GM21619 (cell line): ENCODE measurements around the gene PPP1R26.
"Not testable (repeated sequence)": the region's sequence is repeated elsewhere in the genome, so short reads cannot be mapped to it uniquely, and the experiment has no call there.

Experiments used
- ATAC-seq: cut with Tn5 transposase; IDR thresholded peaks from one replicate; pipeline ENCODE4 v1.9.1; 2021; ENCODE audit not compliant: unreplicated experiment

The PPP1R26 gene

GRCh38 chr9:135534192-135534711 is 54.7 kb downstream of the PPP1R26 start:
- not testable (repeated sequence) for ATAC-seq

- not testable (repeated sequence) for ATAC-seq
Observed at GRCh38 chr9:135534826-135535225, 55.2 kb downstream of the PPP1R26 start.

GRCh38 chr9:135535631-135536030 is 56.0 kb downstream of the PPP1R26 start:
- ATAC-seq = not testable (repeated sequence)

- no peak for ATAC-seq
Observed at GRCh38 chr9:135536216-135536615, 56.6 kb downstream of the PPP1R26 start.
